Measurements from ENCODE around the gene OR56A3. TPM values are rescaled to one million over a fixed set of nuclear protein-coding genes. Genes with fewer than 3 reads are reported as not detected.
"Not testable (repeated sequence)": the region's sequence is repeated elsewhere in the genome, so short reads cannot be mapped to it uniquely, and the experiment has no call there.

OR56A3 gene
- polyA plus RNA-seq, 3 donors, result not detected

DNA sequence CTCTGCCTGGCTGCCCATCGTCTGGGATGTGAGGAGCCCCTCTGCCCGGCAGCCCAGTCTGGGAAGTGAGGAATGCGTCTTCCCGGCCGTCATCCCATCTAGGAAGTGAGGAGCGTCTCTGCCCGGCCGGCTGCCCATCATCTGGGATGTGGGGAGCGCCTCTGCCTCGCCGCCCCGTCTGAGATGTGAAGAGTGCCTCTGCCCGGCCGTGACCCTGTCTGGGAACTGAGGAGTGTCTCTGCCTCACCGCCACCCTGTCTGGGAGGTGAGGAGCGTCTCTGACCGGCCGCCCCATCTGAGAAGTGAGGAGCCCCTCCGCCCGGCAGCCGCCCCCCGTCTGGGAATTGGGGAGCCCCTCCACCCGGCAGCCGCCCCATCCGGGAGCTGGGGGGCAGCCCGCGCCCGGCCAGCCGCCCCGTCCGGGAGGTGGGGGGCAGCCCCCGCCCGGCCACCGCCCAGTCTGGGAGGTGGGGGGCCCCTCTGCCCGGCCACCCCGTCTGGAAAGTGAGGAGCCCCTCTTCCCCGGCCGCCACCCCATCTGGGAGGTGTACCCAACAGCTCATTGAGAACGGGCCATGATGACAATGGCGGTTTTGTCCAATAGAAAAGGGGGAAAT lies 18.8 kb downstream of the OR56A3 start:
- DNase-seq (ENCODE audit: extremely low read depth in 1 of 11, low read depth in 9 of 11, low spot score in 4 of 11), result not testable (repeated sequence)

- no peak for DNase-seq (ENCODE audit: extremely low read depth in 1 of 11, low read depth in 9 of 11, low spot score in 4 of 11)
Observed at GRCh38 chr11:5966958-5967357, 24.9 kb downstream of the OR56A3 start.

- DNase-seq (ENCODE audit: extremely low read depth in 1 of 11, low read depth in 9 of 11, low spot score in 4 of 11), result no peak
Observed at GRCh38 chr11:5967708-5968107, 25.7 kb downstream of the OR56A3 start.

- no peak for DNase-seq (ENCODE audit: extremely low read depth in 1 of 11, low read depth in 9 of 11, low spot score in 4 of 11)
Observed at GRCh38 chr11:5968394-5968793, 26.3 kb downstream of the OR56A3 start, which contains the start of gene OR56A5. TSS of gene OR56A5 (minus strand) at chr11:5968494. CDS start at chr11:5968494, 0 bp downstream.

GRCh38 chr11:5973530-5973929 lies 31.5 kb downstream of the OR56A3 start:
- no peak for DNase-seq (ENCODE audit: extremely low read depth in 1 of 11, low read depth in 9 of 11, low spot score in 4 of 11)

GRCh38 chr11:5983443-5983842 lies 41.4 kb downstream of the OR56A3 start:
- DNase-seq (ENCODE audit: extremely low read depth in 1 of 11, low read depth in 9 of 11, low spot score in 4 of 11), result no peak

GRCh38 chr11:5986885-5987284 lies 44.8 kb downstream of the OR56A3 start, which contains the start of gene OR52L1:
TSS of gene OR52L1 (minus strand) at chr11:5986985. CDS start at chr11:5986930, 55 bp downstream.
- DNase-seq (ENCODE audit: extremely low read depth in 1 of 11, low read depth in 9 of 11, low spot score in 4 of 11), result no peak

- no peak for DNase-seq (ENCODE audit: extremely low read depth in 1 of 11, low read depth in 9 of 11, low spot score in 4 of 11)
Observed at GRCh38 chr11:5989203-5989602, 47.2 kb downstream of the OR56A3 start.

GRCh38 chr11:5992150-5992549 lies 50.1 kb downstream of the OR56A3 start:
- no peak for DNase-seq (ENCODE audit: extremely low read depth in 1 of 11, low read depth in 9 of 11, low spot score in 4 of 11)

DNA sequence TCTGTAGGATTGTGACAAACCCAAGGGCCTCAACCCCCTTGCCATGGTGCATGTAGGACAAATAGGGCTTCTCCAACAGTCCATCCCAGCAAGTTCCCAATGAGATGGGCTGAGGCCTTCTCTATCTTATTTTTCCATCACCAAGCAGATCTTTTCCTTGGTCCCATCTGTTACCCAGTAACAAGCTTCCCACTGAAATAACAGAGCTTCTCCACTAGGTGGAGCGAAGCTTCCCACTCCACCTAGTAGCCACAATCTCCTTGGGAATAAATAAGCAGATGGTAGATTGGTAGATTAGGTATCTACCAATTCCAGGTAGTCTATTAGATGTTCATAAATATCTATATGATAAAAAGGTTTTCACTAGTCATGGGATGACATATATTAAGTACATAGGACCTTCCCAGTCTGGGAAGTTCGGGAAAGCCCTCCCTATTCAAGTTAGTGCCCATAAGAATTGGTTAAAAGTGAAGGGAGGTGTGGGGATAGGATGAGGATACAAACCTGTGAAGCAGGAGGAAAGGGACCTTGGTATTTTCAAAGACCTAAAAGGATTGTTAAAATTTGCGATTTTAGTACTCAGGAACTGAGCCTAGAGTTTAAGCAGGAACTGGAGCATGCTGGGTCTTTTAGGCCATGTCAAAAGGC lies 50.7 kb downstream of the OR56A3 start:
- no peak for DNase-seq (ENCODE audit: extremely low read depth in 1 of 11, low read depth in 9 of 11, low spot score in 4 of 11)

- DNase-seq (ENCODE audit: extremely low read depth in 1 of 11, low read depth in 9 of 11, low spot score in 4 of 11), result no peak
Observed at GRCh38 chr11:5994791-5995190, 52.7 kb downstream of the OR56A3 start.

Other genes starting within 250 kb of the OR56A3 start
- gene OR56B1, start 205.8 kb upstream of the OR56A3 start, polyA plus RNA-seq (ENCODE audit: insufficient read length in 3 of 3), result not detected
- gene OR52N4, start 188.0 kb upstream of the OR56A3 start, polyA plus RNA-seq (ENCODE audit: insufficient read length in 3 of 3), result not detected
- gene OR52N5, start 158.9 kb upstream of the OR56A3 start, polyA plus RNA-seq (ENCODE audit: insufficient read length in 3 of 3), result not detected
- gene OR52N1, start 151.0 kb upstream of the OR56A3 start, polyA plus RNA-seq (ENCODE audit: insufficient read length in 3 of 3), result not detected
- gene OR52N2, start 133.3 kb upstream of the OR56A3 start, polyA plus RNA-seq (ENCODE audit: insufficient read length in 3 of 3), result not detected
- not detected for gene OR52E6, start 100.4 kb upstream of the OR56A3 start, polyA plus RNA-seq (ENCODE audit: insufficient read length in 3 of 3)
- not detected for gene OR52E8, start 84.6 kb upstream of the OR56A3 start, polyA plus RNA-seq (ENCODE audit: insufficient read length in 3 of 3)
- gene OR52E4, start 61.6 kb upstream of the OR56A3 start, polyA plus RNA-seq (ENCODE audit: insufficient read length in 3 of 3), result under 1 TPM in 2 of 3 donors, not detected in 1; 0.05 to 0.06 TPM
- gene OR52E5, start 49.0 kb upstream of the OR56A3 start, polyA plus RNA-seq (ENCODE audit: insufficient read length in 3 of 3), result not detected
- not detected for gene OR56A5, start 26.2 kb downstream of the OR56A3 start, polyA plus RNA-seq (ENCODE audit: insufficient read length in 3 of 3)
- gene OR52L1, start 44.7 kb downstream of the OR56A3 start, polyA plus RNA-seq (ENCODE audit: insufficient read length in 3 of 3), result not detected
- gene OR56A4, start 64.7 kb downstream of the OR56A3 start, polyA plus RNA-seq (ENCODE audit: insufficient read length in 3 of 3), result under 1 TPM; 0.04 to 0.09 (median 0.06) TPM
- under 1 TPM in 1 of 3 donors, not detected in 2; 0.03 TPM for gene OR56A1, start 88.5 kb downstream of the OR56A3 start, polyA plus RNA-seq (ENCODE audit: insufficient read length in 3 of 3)
- gene OR56B4, start 165.4 kb downstream of the OR56A3 start, polyA plus RNA-seq (ENCODE audit: insufficient read length in 3 of 3), result under 1 TPM; 0.19 to 0.30 (median 0.22) TPM
- gene OR52B2, start 228.1 kb downstream of the OR56A3 start, polyA plus RNA-seq (ENCODE audit: insufficient read length in 3 of 3), result not detected

All from renal cortex interstitium (tissue), 11 donors.